ENCODE data around the gene EED.

Gene EED

GRCh38 chr11:86255896-86256295 lies 11.3 kb downstream of the EED start:
- peak; percentile 84 for ATAC-seq
- DNase-seq (ENCODE audit: low spot score in 2 of 2) = no peak
- H3K27ac Mint-ChIP-seq = peak overlapping the region; percentile 58
- H3K9me3 Mint-ChIP-seq = no peaks in the 10 kb centered on the region
- peak overlapping the region; percentile 13 for H3K4me3 Mint-ChIP-seq
- no peaks in the 10 kb centered on the region for H3K36me3 Mint-ChIP-seq
- H3K4me1 Mint-ChIP-seq = peaks cover 38% of the 10 kb centered on the region

- H3K9me3 Mint-ChIP-seq = no peaks in the 10 kb centered on the region
- no peak for DNase-seq (ENCODE audit: low spot score in 2 of 2)
- H3K4me3 Mint-ChIP-seq = no peak overlapping the region
- H3K27ac Mint-ChIP-seq = peak overlapping the region; percentile 58
- peak; percentile 28 for ATAC-seq
- H3K36me3 Mint-ChIP-seq = no peaks in the 10 kb centered on the region
- H3K4me1 Mint-ChIP-seq = peaks cover 34% of the 10 kb centered on the region
Observed at GRCh38 chr11:86256608-86257007, 12.1 kb downstream of the EED start.

- peaks cover 31% of the 10 kb centered on the region for H3K4me1 Mint-ChIP-seq
- H3K9me3 Mint-ChIP-seq = no peaks in the 10 kb centered on the region
- ATAC-seq = no peak
- peak overlapping the region; percentile 58 for H3K27ac Mint-ChIP-seq
- DNase-seq (ENCODE audit: low spot score in 2 of 2) = no peak
- H3K4me3 Mint-ChIP-seq = no peak overlapping the region
- no peaks in the 10 kb centered on the region for H3K36me3 Mint-ChIP-seq
Observed at GRCh38 chr11:86257446-86257845, 12.9 kb downstream of the EED start.

GRCh38 chr11:86259730-86260129 lies 15.2 kb downstream of the EED start:
- H3K27ac Mint-ChIP-seq = peak overlapping the region; percentile 48
- H3K9me3 Mint-ChIP-seq = no peaks in the 10 kb centered on the region
- H3K4me3 Mint-ChIP-seq = no peak overlapping the region
- peaks cover 42% of the 10 kb centered on the region for H3K4me1 Mint-ChIP-seq
- H3K36me3 Mint-ChIP-seq = no peaks in the 10 kb centered on the region
- DNase-seq (ENCODE audit: low spot score in 2 of 2) (no peak), ATAC-seq (no peak)

- DNase-seq (ENCODE audit: low spot score in 2 of 2) (no peak), ATAC-seq (no peak)
- Mint-ChIP-seq H3K36me3 (no peaks in the 10 kb centered on the region), H3K27ac (no peak overlapping the region), H3K9me3 (no peaks in the 10 kb centered on the region), H3K4me1 (peaks cover 33% of the 10 kb centered on the region), H3K4me3 (no peak overlapping the region)
Observed at GRCh38 chr11:86261328-86261727, 16.8 kb downstream of the EED start.

- H3K36me3 Mint-ChIP-seq = no peaks in the 10 kb centered on the region
- H3K9me3 Mint-ChIP-seq = no peaks in the 10 kb centered on the region
- H3K4me3 Mint-ChIP-seq = no peak overlapping the region
Observed at GRCh38 chr11:86262387-86262786, 17.8 kb downstream of the EED start.

DNA sequence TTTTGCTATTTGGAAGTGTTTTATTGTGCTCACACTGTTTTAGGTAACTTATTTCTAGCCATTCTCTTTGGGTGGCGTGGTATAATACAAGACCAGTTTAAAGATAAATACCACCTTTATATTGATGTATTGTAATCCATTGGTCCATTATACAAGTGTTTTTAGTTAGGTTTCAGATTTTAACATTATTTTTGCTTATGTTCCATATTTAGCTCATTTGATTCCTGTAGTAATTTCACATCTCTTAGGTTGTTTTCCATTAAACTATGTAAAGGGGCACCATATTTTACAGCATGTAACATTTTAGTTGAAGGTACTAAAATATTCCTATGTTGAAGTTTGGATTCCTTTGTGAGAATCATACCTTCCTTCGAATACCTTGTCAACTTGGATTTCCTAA lies 20.1 kb downstream of the EED start:
- no peak overlapping the region for H3K4me3 Mint-ChIP-seq
- no peak for ATAC-seq
- no peaks in the 10 kb centered on the region for H3K36me3 Mint-ChIP-seq
- H3K4me1 Mint-ChIP-seq = peaks cover 25% of the 10 kb centered on the region
- no peak for DNase-seq (ENCODE audit: low spot score in 2 of 2)
- peak overlapping the region; percentile 37 for H3K27ac Mint-ChIP-seq
- no peaks in the 10 kb centered on the region for H3K9me3 Mint-ChIP-seq

More at GRCh38 chr11:86262387-86262786, 17.8 kb downstream of the EED start:
- no peak for ATAC-seq
- Mint-ChIP-seq H3K4me1 (peaks cover 25% of the 10 kb centered on the region), H3K27ac (peak overlapping the region; percentile 0)
- DNase-seq (ENCODE audit: low spot score in 2 of 2) = no peak

DNA sequence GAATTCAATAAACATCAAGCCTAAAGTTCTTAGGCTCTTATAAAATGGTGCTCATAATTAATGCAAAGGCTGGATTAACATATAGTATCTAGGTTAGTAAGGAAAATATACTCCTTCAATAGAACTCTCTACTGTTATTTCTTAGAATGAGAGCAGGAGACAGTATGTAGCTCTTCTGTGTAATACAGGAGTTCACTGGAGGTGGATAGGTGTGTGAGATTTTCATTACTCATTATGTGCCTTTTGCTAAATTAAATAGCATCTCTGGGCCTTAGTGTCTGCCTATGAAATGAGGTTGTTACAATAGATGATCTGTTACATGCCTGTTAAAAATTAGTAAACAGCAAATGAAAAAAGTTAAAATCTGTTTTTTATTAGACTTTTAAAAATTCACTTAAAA lies 20.6 kb downstream of the EED start:
- peak; percentile 66 for ATAC-seq

GRCh38 chr11:86269645-86270044 lies 25.1 kb downstream of the EED start:
- no peak overlapping the region for H3K27ac Mint-ChIP-seq
- H3K4me1 Mint-ChIP-seq = peaks cover 55% of the 10 kb centered on the region
- H3K36me3 Mint-ChIP-seq = no peaks in the 10 kb centered on the region

More for the DNA sequence above, 20.6 kb downstream of the EED start:
- no peaks in the 10 kb centered on the region for H3K36me3 Mint-ChIP-seq
- DNase-seq (ENCODE audit: low spot score in 2 of 2) = no peak
- peaks cover 30% of the 10 kb centered on the region for H3K4me1 Mint-ChIP-seq
- H3K27ac Mint-ChIP-seq = peak overlapping the region; percentile 37
- H3K4me3 Mint-ChIP-seq = no peak overlapping the region
- no peaks in the 10 kb centered on the region for H3K9me3 Mint-ChIP-seq

GRCh38 chr11:86274503-86274902 lies 29.9 kb downstream of the EED start:
- Mint-ChIP-seq H3K27ac (peak overlapping the region; percentile 79), H3K4me3 (no peak overlapping the region), H3K9me3 (no peaks in the 10 kb centered on the region), H3K4me1 (peaks cover 70% of the 10 kb centered on the region), H3K36me3 (no peaks in the 10 kb centered on the region)
- ATAC-seq = no peak
- DNase-seq (ENCODE audit: low spot score in 2 of 2) = no peak

More at GRCh38 chr11:86269645-86270044, 25.1 kb downstream of the EED start:
- no peaks in the 10 kb centered on the region for H3K9me3 Mint-ChIP-seq
- no peak overlapping the region for H3K4me3 Mint-ChIP-seq
- ATAC-seq (no peak), DNase-seq (ENCODE audit: low spot score in 2 of 2) (no peak)

DNA sequence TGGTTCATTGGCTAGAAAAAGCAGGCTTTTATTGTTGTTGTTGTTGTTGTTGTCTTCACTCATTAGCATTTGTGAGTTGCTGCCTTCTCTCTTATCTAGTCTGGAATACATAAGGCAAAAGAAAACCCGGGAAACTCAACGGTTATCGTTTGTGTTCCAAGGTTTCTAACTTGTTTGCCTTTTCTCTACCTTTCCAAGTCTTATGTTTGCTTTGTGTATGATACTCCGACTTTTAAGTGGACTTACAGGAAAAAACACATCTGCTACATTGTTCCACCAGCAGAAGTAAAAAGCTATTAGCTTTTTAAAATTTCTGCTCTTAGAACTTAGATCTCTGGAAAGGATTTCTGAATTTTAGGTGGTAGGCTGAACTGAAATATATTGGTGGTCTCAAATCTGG lies 30.4 kb downstream of the EED start:
- ATAC-seq (no peak), DNase-seq (ENCODE audit: low spot score in 2 of 2) (no peak)
- Mint-ChIP-seq H3K27ac (peak overlapping the region; percentile 79), H3K4me3 (no peak overlapping the region), H3K4me1 (peaks cover 67% of the 10 kb centered on the region), H3K36me3 (no peaks in the 10 kb centered on the region), H3K9me3 (no peaks in the 10 kb centered on the region)

GRCh38 chr11:86275493-86276370 lies 31.2 kb downstream of the EED start:
- Mint-ChIP-seq H3K4me1 (peaks cover 62% of the 10 kb centered on the region), H3K4me3 (no peak overlapping the region), H3K36me3 (no peaks in the 10 kb centered on the region), H3K27ac (peak overlapping the region; percentile 35), H3K9me3 (no peaks in the 10 kb centered on the region)
- ATAC-seq = peak; percentile 73
- DNase-seq (ENCODE audit: low spot score in 2 of 2) = no peak

GRCh38 chr11:86277741-86278140 lies 33.2 kb downstream of the EED start:
- Mint-ChIP-seq H3K4me1 (peaks cover 54% of the 10 kb centered on the region), H3K9me3 (no peaks in the 10 kb centered on the region), H3K4me3 (no peak overlapping the region), H3K27ac (no peak overlapping the region), H3K36me3 (no peaks in the 10 kb centered on the region)
- DNase-seq (ENCODE audit: low spot score in 2 of 2) (no peak), ATAC-seq (no peak)

DNA sequence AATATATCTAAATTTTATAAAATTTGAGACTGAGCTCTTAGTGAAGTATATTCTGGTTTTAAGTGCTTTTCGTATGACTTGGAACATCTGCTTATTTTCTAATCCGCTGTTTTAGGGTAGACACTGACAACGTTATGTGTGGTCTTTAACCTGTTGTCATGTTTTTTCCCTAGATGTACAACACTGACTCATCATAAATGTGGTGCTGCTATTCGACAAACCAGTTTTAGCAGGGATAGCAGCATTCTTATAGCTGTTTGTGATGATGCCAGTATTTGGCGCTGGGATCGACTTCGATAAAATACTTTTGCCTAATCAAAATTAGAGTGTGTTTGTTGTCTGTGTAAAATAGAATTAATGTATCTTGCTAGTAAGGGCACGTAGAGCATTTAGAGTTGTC lies 33.7 kb downstream of the EED start:
- Mint-ChIP-seq H3K4me3 (no peak overlapping the region), H3K4me1 (peaks cover 49% of the 10 kb centered on the region)

GRCh38 chr11:86279747-86280146 lies 35.2 kb downstream of the EED start:
- no peak for DNase-seq (ENCODE audit: low spot score in 2 of 2)
- peaks cover 47% of the 10 kb centered on the region for H3K4me1 Mint-ChIP-seq

More for the DNA sequence above, 33.7 kb downstream of the EED start:
- no peak for ATAC-seq
- Mint-ChIP-seq H3K27ac (no peak overlapping the region), H3K9me3 (no peaks in the 10 kb centered on the region), H3K36me3 (no peaks in the 10 kb centered on the region)
- no peak for DNase-seq (ENCODE audit: low spot score in 2 of 2)

GRCh38 chr11:86287468-86287796 lies 42.9 kb downstream of the EED start:
- Mint-ChIP-seq H3K27ac (peak overlapping the region; percentile 72), H3K9me3 (no peaks in the 10 kb centered on the region)
- no peak for ATAC-seq

More at GRCh38 chr11:86279747-86280146, 35.2 kb downstream of the EED start:
- no peaks in the 10 kb centered on the region for H3K36me3 Mint-ChIP-seq
- no peak for ATAC-seq
- no peak overlapping the region for H3K4me3 Mint-ChIP-seq
- no peak overlapping the region for H3K27ac Mint-ChIP-seq
- no peaks in the 10 kb centered on the region for H3K9me3 Mint-ChIP-seq

More at GRCh38 chr11:86287468-86287796, 42.9 kb downstream of the EED start:
- no peak for DNase-seq (ENCODE audit: low spot score in 2 of 2)
- Mint-ChIP-seq H3K4me3 (peak overlapping the region; percentile 21), H3K4me1 (peaks cover 66% of the 10 kb centered on the region), H3K36me3 (peaks cover 42% of the 10 kb centered on the region)

All from stimulated activated effector memory CD8-positive, alpha-beta T cell treated with anti-CD3 and anti-CD28 coated beads, Interleukin-12 subunit alpha, Interleukin-12 subunit beta, amount 100 ng/mL, for 72 hours (primary cell).